SK-N-SH (cell line): ENCODE data around the gene OPN1SW. TPM values are rescaled to one million over a fixed set of nuclear protein-coding genes. Genes with fewer than 3 reads are reported as not detected.

Experiments
- CTCF ChIA-PET: fragments of 300-600, 350-600 bp; formaldehyde crosslinking; extraction: SDS; loops from one replicate; lab custom pipeline; 2021; lab: Yijun Ruan, JAX
- POLR2A ChIA-PET: fragments of 350-600 bp; sonication (Branson Sonifier 250); formaldehyde crosslinking; extraction: SDS; loops from one replicate; lab custom pipeline; 2020; ENCODE audit warnings: antibody characterized with exemption, inconsistent platforms; lab: Yijun Ruan, JAX
- DNase-seq: peaks from one replicate; pipeline ENCODE4 v3.0.0; 2012
- H2AFZ ChIP-seq: fragments of 200-600 bp; sonication (generic); 2 replicates; pipeline ENCODE4 v1.8.1; 2016; ENCODE audit warnings: antibody characterized with exemption, mild to moderate bottlenecking, low read depth
- H3F3A ChIP-seq: fragments of 200-600 bp; sonication (generic); replicated peaks from 2 replicates; pipeline ENCODE3; 2016; ENCODE audit warnings: antibody characterized with exemption, mild to moderate bottlenecking; ENCODE audit not compliant: insufficient read depth
- H3K27ac ChIP-seq, 2 experiments: fragments of 200-500 bp in 1 of 2; fragments of 200-600 bp in 1 of 2; sonication (Bioruptor generic) in 1 of 2; sonication (generic), shearing (Covaris generic) in 1 of 2; 2 replicates each; pipeline versions ENCODE4 v1.5.1 to v1.6.1; 2014 to 2016; ENCODE audit warnings: low read depth in 2 of 2, inconsistent platforms in 1 of 2, low read length in 1 of 2, mild to moderate bottlenecking in 1 of 2, mixed read lengths in 1 of 2
- H3K27me3 ChIP-seq: fragments of 200-600 bp; sonication (generic), shearing (Covaris generic); 2 replicates; pipeline ENCODE4 v1.6.1; 2016; ENCODE audit warnings: mixed run types; ENCODE audit not compliant: insufficient read depth
- H3K36me3 ChIP-seq, 2 experiments: fragments of 200-500 bp in 1 of 2; fragments of 200-600 bp in 1 of 2; sonication (Bioruptor generic) in 1 of 2; sonication (generic) in 1 of 2; replicated peaks in 1 of 2; 2 replicates each; pipeline versions ENCODE3 to v1.5.1; 2014 to 2016; ENCODE audit warnings: low read length in 1 of 2, mild to moderate bottlenecking in 1 of 2; ENCODE audit not compliant: insufficient read depth in 2 of 2, control insufficient read depth in 1 of 2
- H3K4me1 ChIP-seq, 2 experiments: fragments of 200-500 bp in 1 of 2; fragments of 200-600 bp in 1 of 2; sonication (Bioruptor generic) in 1 of 2; sonication (generic), shearing (Covaris generic) in 1 of 2; 2 replicates each; pipeline versions ENCODE4 v1.5.1 to v1.6.1; 2014 to 2016; ENCODE audit warnings: low read depth in 1 of 2, low read length in 1 of 2, mixed run types in 1 of 2; ENCODE audit not compliant: insufficient read depth in 2 of 2, control insufficient read depth in 1 of 2
- H3K4me2 ChIP-seq: fragments of 200-600 bp; sonication (generic), shearing (Covaris generic); 2 replicates; pipeline ENCODE4 v1.6.1; 2017; ENCODE audit warnings: mixed run types
- H3K4me3 ChIP-seq, 2 experiments: fragments of 200-500 bp in 1 of 2; fragments of 200-600 bp in 1 of 2; sonication (Bioruptor generic) in 1 of 2; sonication (generic), shearing (Covaris generic) in 1 of 2; 2 replicates each; pipeline versions ENCODE4 v1.5.1 to v1.8.1; 2014 to 2016; ENCODE audit warnings: low read depth in 2 of 2, inconsistent platforms in 1 of 2, low read length in 1 of 2, mild to moderate bottlenecking in 1 of 2, mixed read lengths in 1 of 2, moderate library complexity in 1 of 2
- H3K79me2 ChIP-seq: fragments of 200-600 bp; sonication (generic); 2 replicates; pipeline ENCODE4 v1.8.1; 2017; ENCODE audit warnings: mild to moderate bottlenecking; ENCODE audit not compliant: insufficient read depth
- H3K9ac ChIP-seq: fragments of 200-600 bp; sonication (generic); 2 replicates; pipeline ENCODE4 v1.6.1; 2017; ENCODE audit warnings: mixed run types
- H3K9me2 ChIP-seq: fragments of 200-600 bp; sonication (generic); 2 replicates; pipeline ENCODE4 v1.6.1; 2017; ENCODE audit warnings: mixed run types
- H3K9me3 ChIP-seq: fragments of 200-600 bp; sonication (generic); 2 replicates; pipeline ENCODE4 v1.6.1; 2017; ENCODE audit warnings: mixed run types, mild to moderate bottlenecking, moderate library complexity
- H4K20me1 ChIP-seq: fragments of 200-600 bp; sonication (generic); 2 replicates; pipeline ENCODE4 v1.6.1; 2017; ENCODE audit warnings: mild to moderate bottlenecking, mixed run types; ENCODE audit not compliant: insufficient read depth
- CTCF ChIP-seq: fragments of 200-600 bp; sonication (generic); IDR thresholded peaks from 2 replicates; pipeline ENCODE4 v1.6.1; 2017; ENCODE audit warnings: antibody characterized with exemption, mild to moderate bottlenecking, moderate library complexity
- ELF1 ChIP-seq: IDR thresholded peaks from 2 replicates; pipeline ENCODE4 v1.4.0; 2012
- GATA2 ChIP-seq: sonication (generic); formaldehyde crosslinking; IDR thresholded peaks from 2 replicates; pipeline ENCODE4 v1.5.0; 2020; ENCODE audit warnings: mild to moderate bottlenecking, missing genetic modification reagents
- JUND ChIP-seq: IDR thresholded peaks from 2 replicates; pipeline ENCODE4 v1.4.0; 2012
- MEF2A ChIP-seq: IDR thresholded peaks from 2 replicates; pipeline ENCODE4 v1.4.0; 2012; ENCODE audit warnings: low read depth, borderline replicate concordance
- MXI1 ChIP-seq: IDR thresholded peaks from 2 replicates; pipeline ENCODE4 v1.6.1; 2012; ENCODE audit warnings: mild to moderate bottlenecking, low read depth, low read length, improper control_type of control experiment
- PBX3 ChIP-seq: IDR thresholded peaks from 2 replicates; pipeline ENCODE4; 2012
- POLR2AphosphoS5 ChIP-seq: IDR thresholded peaks from 2 replicates; pipeline ENCODE4 v1.6.1; 2012; ENCODE audit warnings: low read depth, low read length
- RFX5 ChIP-seq: IDR thresholded peaks from 2 replicates; pipeline ENCODE4 v1.6.1; 2012; ENCODE audit warnings: mild to moderate bottlenecking, improper control_type of control experiment, low read length
- RXRA ChIP-seq: IDR thresholded peaks from 2 replicates; pipeline ENCODE4 v1.4.0; 2012; ENCODE audit warnings: low read depth, mild to moderate bottlenecking, borderline replicate concordance
- SIN3A ChIP-seq: IDR thresholded peaks from 2 replicates; pipeline ENCODE4 v1.6.1; 2012; ENCODE audit warnings: low read depth, mild to moderate bottlenecking, low read length, moderate library complexity, borderline replicate concordance
- TCF12 ChIP-seq: IDR thresholded peaks from 2 replicates; pipeline ENCODE4 v1.4.0; 2012
- ZBTB33 ChIP-seq: IDR thresholded peaks from 2 replicates; pipeline ENCODE4 v1.4.0; 2012; ENCODE audit warnings: low read depth, borderline replicate concordance
- WGBS: methylation state at CpG from one replicate; pipeline ENCODE4 v1.1.6; 2017; ENCODE audit warnings: low lambda C conversion rate; 5-methylcytosine and 5-hydroxymethylcytosine counted together
- polyA plus RNA-seq, 3 experiments: library from polyadenylated mRNA; depleted of rRNA; stranded (reverse); fragments of >200 nt; gene quantifications; 2 replicates each; pipeline ENCODE4 v1.2.3, GENCODE V29; 2012

The OPN1SW gene
- polyA plus RNA-seq, 1 of the 3 experiments (the other 2 are of a cell fraction): 0.05 TPM

- TF ChIP-seq CTCF: no peak
- TF ChIP-seq, all 33 proteins: peak for 0
Measured at GRCh38 chr7:128752251-128752650, 23.3 kb downstream of the OPN1SW start (continued).

- no peak overlapping the region for H3K4me2 ChIP-seq
- no peaks in the 10 kb centered on the region for H3K9me2 ChIP-seq
- POLR2A ChIA-PET: interaction anchor here (0.6 kb wide), 1 partner anchor 393 kb away, joined by 4 read pairs; no protein-coding TSS in a partner anchor
- peaks cover 100% of the 10 kb centered on the region for H3K79me2 ChIP-seq
- WGBS: 88% methylated on average over 6 of the region's 6 CpGs
- no peak overlapping the region for H3K9ac ChIP-seq
- no peak for TF ChIP-seq PBX3
- H3K36me3 ChIP-seq: peaks cover 42 to 83% of the 10 kb centered on the region in 2 experiments
- H2AFZ ChIP-seq: no peak overlapping the region
- H4K20me1 ChIP-seq: peaks cover 100% of the 10 kb centered on the region
- no peak overlapping the region for H3K27ac ChIP-seq
- no peak overlapping the region for H3K4me3 ChIP-seq
- DNase-seq: no peak
- CTCF ChIA-PET: interaction anchor here (1.1 to 1.6 kb wide), 3 partner anchors 16 to 136 kb away, joined by 3 to 7 read pairs (median 5); no protein-coding TSS in a partner anchor
- peaks cover 28% of the 10 kb centered on the region for H3F3A ChIP-seq
- no peaks in the 10 kb centered on the region for H3K9me3 ChIP-seq
- H3K27me3 ChIP-seq: no peaks in the 10 kb centered on the region
- H3K4me1 ChIP-seq: peaks cover 0 to 5% of the 10 kb centered on the region in 2 experiments; a peak in 2 of 4 replicates
Measured at GRCh38 chr7:128747327-128748079, 28.1 kb downstream of the OPN1SW start.

GRCh38 chr7:128745706-128746105 lies 29.9 kb downstream of the OPN1SW start:
- Histone ChIP-seq H3K79me2 (peaks cover 100% of the 10 kb centered on the region), H3F3A (peaks cover 26% of the 10 kb centered on the region), H3K27me3 (no peaks in the 10 kb centered on the region), H3K9me2 (no peaks in the 10 kb centered on the region), H3K4me3 (no peak overlapping the region), H3K36me3 (peaks cover 32 to 69% of the 10 kb centered on the region in 2 experiments), H2AFZ (no peak overlapping the region), H3K9me3 (no peaks in the 10 kb centered on the region), H4K20me1 (peaks cover 100% of the 10 kb centered on the region), H3K27ac (no peak overlapping the region), H3K4me2 (no peak overlapping the region), H3K4me1 (peaks cover 8 to 14% of the 10 kb centered on the region in 2 experiments; a peak in 3 of 4 replicates), H3K9ac (no peak overlapping the region)
- TF ChIP-seq MEF2A (no peak), PBX3 (no peak), GATA2 (CRISPR knock-in tag) (no peak), ELF1 (no peak), TCF12 (no peak), SIN3A (no peak), ZBTB33 (no peak), RFX5 (no peak), MXI1 (no peak), RXRA (no peak), JUND (no peak), POLR2AphosphoS5 (no peak)
- ChIA-PET POLR2A (interaction anchor here (0.5 kb wide), 1 partner anchor 10 kb away, joined by 4 read pairs; no protein-coding TSS in a partner anchor), CTCF (interaction anchor here (1.1 kb wide), 1 partner anchor 8 kb away, joined by 4 read pairs; no protein-coding TSS in a partner anchor)
- DNase-seq: no peak
- 93% methylated on average over 1 of the region's 1 CpG for WGBS
